ENCODE results near the gene ZNF784. TPM values are rescaled to one million over a fixed set of nuclear protein-coding genes. Genes with fewer than 3 reads are reported as not detected.

Gene ZNF784
- total RNA-seq, 1 experiment from 2014 or later, result 10.2 TPM

DNA sequence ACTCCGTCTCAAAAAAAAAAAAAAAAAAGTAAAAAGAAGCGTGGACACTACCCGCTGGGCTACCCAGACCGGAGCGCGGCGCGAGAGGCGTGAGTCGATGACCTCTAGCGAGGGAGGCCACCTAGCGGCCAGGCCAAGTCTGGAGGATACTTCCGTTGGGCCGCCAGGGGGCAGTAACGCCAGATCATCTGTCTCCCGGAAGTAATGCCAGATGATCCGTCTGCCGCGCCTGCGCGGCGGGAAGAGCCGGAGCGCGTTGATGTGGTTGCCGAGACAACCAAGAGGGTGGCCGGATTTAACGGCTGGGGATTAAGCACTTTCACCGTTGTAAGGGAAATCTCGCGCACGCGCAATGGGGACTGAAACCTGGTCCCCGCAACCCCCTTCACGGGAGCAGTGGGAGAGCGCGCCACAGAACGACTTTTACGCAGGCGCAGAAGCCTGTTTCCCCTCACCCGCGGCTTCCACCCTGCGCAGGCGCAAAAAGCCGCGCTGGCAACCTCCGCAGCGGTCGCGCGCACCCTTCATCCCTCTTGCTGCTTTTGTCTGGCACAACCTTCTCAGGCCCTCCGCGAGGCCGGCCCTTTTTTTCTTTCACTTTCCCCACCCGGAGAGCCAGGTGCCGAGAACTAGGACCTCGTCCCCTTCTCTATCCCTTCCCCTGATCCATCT lies 29.4 kb upstream of the ZNF784 start:
- peaks cover 56% of the 10 kb centered on the region for H3K36me3 Mint-ChIP-seq (ENCODE audit: insufficient read depth, unreplicated experiment)

DNA sequence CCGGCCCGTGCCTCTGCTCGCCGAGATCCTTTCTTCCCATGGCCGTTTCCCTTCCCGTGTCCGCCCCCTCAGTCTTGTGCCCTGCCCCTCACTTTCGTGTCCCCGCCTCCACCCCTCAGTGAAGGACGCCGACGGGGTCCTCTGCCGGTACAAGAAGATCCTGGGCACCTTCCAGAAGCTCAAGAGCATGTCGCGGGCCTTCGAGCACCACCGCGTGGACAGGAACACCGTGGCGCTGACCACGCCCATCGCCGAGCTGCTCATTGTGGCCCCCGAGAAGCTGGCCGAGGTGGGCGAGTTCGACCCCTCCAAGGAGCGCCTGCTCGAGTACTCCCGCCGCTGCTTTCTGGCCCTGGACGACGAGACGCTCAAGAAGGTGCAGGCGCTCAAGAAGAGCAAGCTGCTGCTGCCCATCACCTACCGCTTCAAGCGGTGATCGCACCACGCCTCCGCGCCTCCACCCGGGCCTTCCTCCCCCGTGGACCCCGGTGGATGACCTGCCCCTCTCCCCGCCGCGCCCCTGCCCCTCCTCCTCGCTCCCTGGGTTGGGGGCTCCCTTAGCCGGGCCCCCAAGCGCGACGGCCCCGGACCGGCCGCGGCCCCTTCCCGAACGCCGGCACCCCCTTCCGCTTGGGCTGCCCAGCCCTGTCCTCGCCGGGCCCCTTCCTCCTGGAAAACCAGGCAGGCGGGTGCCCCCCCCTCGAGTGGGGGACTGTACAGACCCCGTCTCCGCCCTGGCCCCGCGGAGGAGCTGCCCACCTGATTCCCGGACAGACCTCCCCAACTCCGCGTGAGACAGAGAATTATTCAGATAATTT lies 28.2 kb upstream of the ZNF784 start:
- no peaks in the 10 kb centered on the region for H3K27me3 ChIP-seq (replicated peaks; ENCODE audit: control insufficient read depth, insufficient read depth, low read length)
- H3K9me3 Mint-ChIP-seq (ENCODE audit: unreplicated experiment), result no peaks in the 10 kb centered on the region
- no peak for DNase-seq
- TF ChIP-seq, protein P1, sequence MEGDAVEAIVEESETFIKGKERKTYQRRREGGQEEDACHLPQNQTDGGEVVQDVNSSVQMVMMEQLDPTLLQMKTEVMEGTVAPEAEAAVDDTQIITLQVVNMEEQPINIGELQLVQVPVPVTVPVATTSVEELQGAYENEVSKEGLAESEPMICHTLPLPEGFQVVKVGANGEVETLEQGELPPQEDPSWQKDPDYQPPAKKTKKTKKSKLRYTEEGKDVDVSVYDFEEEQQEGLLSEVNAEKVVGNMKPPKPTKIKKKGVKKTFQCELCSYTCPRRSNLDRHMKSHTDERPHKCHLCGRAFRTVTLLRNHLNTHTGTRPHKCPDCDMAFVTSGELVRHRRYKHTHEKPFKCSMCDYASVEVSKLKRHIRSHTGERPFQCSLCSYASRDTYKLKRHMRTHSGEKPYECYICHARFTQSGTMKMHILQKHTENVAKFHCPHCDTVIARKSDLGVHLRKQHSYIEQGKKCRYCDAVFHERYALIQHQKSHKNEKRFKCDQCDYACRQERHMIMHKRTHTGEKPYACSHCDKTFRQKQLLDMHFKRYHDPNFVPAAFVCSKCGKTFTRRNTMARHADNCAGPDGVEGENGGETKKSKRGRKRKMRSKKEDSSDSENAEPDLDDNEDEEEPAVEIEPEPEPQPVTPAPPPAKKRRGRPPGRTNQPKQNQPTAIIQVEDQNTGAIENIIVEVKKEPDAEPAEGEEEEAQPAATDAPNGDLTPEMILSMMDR (IDR thresholded peaks at IDR 0.05; ENCODE audit: insufficient read depth in 1 of 2, low read depth in 1 of 2, low read length in 1 of 2, severe bottlenecking in 1 of 2, unreplicated experiment in 1 of 2), result no peak
- intact Hi-C loops (cut with micrococcal nuclease; ENCODE audit: unreplicated experiment), result loop anchor here (10.0 kb wide), 1 partner anchor 492 kb away; the partner anchor contains the start of gene ZNF444
- peaks cover 8% of the 10 kb centered on the region for H3K4me1 Mint-ChIP-seq (ENCODE audit: low read depth, unreplicated experiment)
- no peaks in the 10 kb centered on the region for H3K36me3 ChIP-seq (ENCODE audit: control insufficient read depth, insufficient read depth, low read length)
- CTCF ChIA-PET, result interaction anchor here (0.6 to 1.0 kb wide), 5 partner anchors 15 to 224 kb away, joined by 3 to 9 read pairs (median 5); no protein-coding TSS in a partner anchor
- no peaks in the 10 kb centered on the region for H3K9me3 ChIP-seq
- H3K27me3 Mint-ChIP-seq (ENCODE audit: insufficient read depth, unreplicated experiment), result no peaks in the 10 kb centered on the region
- H3K4me3 Mint-ChIP-seq (ENCODE audit: unreplicated experiment), result peak overlapping the region; percentile 98
- no peak overlapping the region for H3K4me3 ChIP-seq (ENCODE audit: low read depth, low read length)
- POLR2A ChIA-PET, result no interaction called here
- peak overlapping the region; percentile 98 for H3K27ac Mint-ChIP-seq (ENCODE audit: unreplicated experiment)
- H3K36me3 Mint-ChIP-seq (ENCODE audit: insufficient read depth, unreplicated experiment), result peaks cover 63% of the 10 kb centered on the region
- no TSS peak for BruUV-seq (replicated peaks)
- peaks cover 9% of the 10 kb centered on the region; the same call in 1 of the 2 replicates for H3K4me1 ChIP-seq

More for the DNA sequence above, 29.4 kb upstream of the ZNF784 start:
- BruUV-seq (replicated peaks), result TSS peak; percentile 51
- TF ChIP-seq, protein P1 (IDR thresholded peaks at IDR 0.05; ENCODE audit: insufficient read depth in 1 of 2, low read depth in 1 of 2, low read length in 1 of 2, severe bottlenecking in 1 of 2, unreplicated experiment in 1 of 2), result peak; percentile 100
- H3K27me3 ChIP-seq (replicated peaks; ENCODE audit: control insufficient read depth, insufficient read depth, low read length), result no peaks in the 10 kb centered on the region
- H3K9me3 ChIP-seq, result no peaks in the 10 kb centered on the region
- H3K4me3 ChIP-seq (ENCODE audit: low read depth, low read length), result peak overlapping the region; percentile 87
- ChIA-PET CTCF (interaction anchor here (0.6 to 1.6 kb wide), 33 partner anchors 11 to 1479 kb away, joined by 3 to 53 read pairs (median 4); partner anchors contain the start of genes FIZ1, ISOC2, MBOAT7 and ZNF581), POLR2A (interaction anchor here (0.7 to 1.7 kb wide), 18 partner anchors 11 to 537 kb away, joined by 3 to 17 read pairs (median 8); partner anchors contain the start of genes FIZ1, HSPBP1, ISOC2 and KMT5C)
- peak; percentile 98 to 99 for DNase-seq
- no peaks in the 10 kb centered on the region for H3K9me3 Mint-ChIP-seq (ENCODE audit: unreplicated experiment)
- H3K4me1 ChIP-seq, result peaks cover 6% of the 10 kb centered on the region; the same call in 1 of the 2 replicates
- no peaks in the 10 kb centered on the region for H3K27me3 Mint-ChIP-seq (ENCODE audit: insufficient read depth, unreplicated experiment)
- no peaks in the 10 kb centered on the region for H3K36me3 ChIP-seq (ENCODE audit: control insufficient read depth, insufficient read depth, low read length)
- H3K4me1 Mint-ChIP-seq (ENCODE audit: low read depth, unreplicated experiment), result peaks cover 8% of the 10 kb centered on the region
- intact Hi-C loops (cut with micrococcal nuclease; ENCODE audit: unreplicated experiment), result loop anchor here (2.0 to 10.0 kb wide), 3 partner anchors 13 to 491 kb away; partner anchors contain the start of genes EPN1, ZNF444 and ZNF580
- peak overlapping the region; percentile 98 for H3K4me3 Mint-ChIP-seq (ENCODE audit: unreplicated experiment)
- peak overlapping the region; percentile 98 for H3K27ac Mint-ChIP-seq (ENCODE audit: unreplicated experiment)

- intact Hi-C loops (cut with micrococcal nuclease; ENCODE audit: unreplicated experiment), result loop anchor here (10.0 kb wide), 1 partner anchor 494 kb away; the partner anchor contains the start of gene ZNF444
- Mint-ChIP-seq H3K27ac (ENCODE audit: unreplicated experiment) (peak overlapping the region; percentile 36), H3K4me1 (ENCODE audit: low read depth, unreplicated experiment) (peaks cover 5% of the 10 kb centered on the region), H3K27me3 (ENCODE audit: insufficient read depth, unreplicated experiment) (no peaks in the 10 kb centered on the region), H3K36me3 (ENCODE audit: insufficient read depth, unreplicated experiment) (peaks cover 75% of the 10 kb centered on the region), H3K9me3 (ENCODE audit: unreplicated experiment) (no peaks in the 10 kb centered on the region), H3K4me3 (ENCODE audit: unreplicated experiment) (no peak overlapping the region)
- Histone ChIP-seq H3K4me1 (0 out of 2 replicates have a peak, but pooled peaks cover 3% of the 10 kb centered on the region), H3K9me3 (no peaks in the 10 kb centered on the region), H3K36me3 (ENCODE audit: control insufficient read depth, insufficient read depth, low read length) (no peaks in the 10 kb centered on the region), H3K4me3 (ENCODE audit: low read depth, low read length) (no peak overlapping the region), H3K27me3 (replicated peaks; ENCODE audit: control insufficient read depth, insufficient read depth, low read length) (no peaks in the 10 kb centered on the region)
- TF ChIP-seq, protein P1 (IDR thresholded peaks at IDR 0.05; ENCODE audit: insufficient read depth in 1 of 2, low read depth in 1 of 2, low read length in 1 of 2, severe bottlenecking in 1 of 2, unreplicated experiment in 1 of 2), result no peak
- no peak for DNase-seq
- BruUV-seq (replicated peaks), result no TSS peak
- POLR2A ChIA-PET, result no interaction called here
- CTCF ChIA-PET, result no interaction called here
Observed at GRCh38 chr19:55651236-55651635, 26.9 kb upstream of the ZNF784 start.

Measured in Caco-2 (cell line).